HG03571 (cell line): ENCODE results near the gene ADCY6.

Experiments
- ATAC-seq: cut with Tn5 transposase; IDR thresholded peaks from one replicate; pipeline ENCODE4 v1.9.1; 2021; ENCODE audit not compliant: unreplicated experiment

ADCY6 gene

GRCh38 chr12:48788854-48789775, at the start of gene ADCY6:
ADCY6 (minus strand) TSS chr12:48789089; CDS start chr12:48783434, 5,655 bp downstream.
- ATAC-seq, result peak; percentile 50

GRCh38 chr12:48838048-48838447, 49.2 kb upstream of the ADCY6 start:
- no peak for ATAC-seq

GRCh38 chr12:48832321-48833060, 43.6 kb upstream of the ADCY6 start:
- no peak for ATAC-seq

- ATAC-seq, result no peak
Observed at GRCh38 chr12:48831257-48831656, 42.4 kb upstream of the ADCY6 start.

- ATAC-seq, result no peak
Observed at GRCh38 chr12:48828841-48829575, 40.1 kb upstream of the ADCY6 start.

GRCh38 chr12:48828293-48828692, 39.4 kb upstream of the ADCY6 start:
- no peak for ATAC-seq

- no peak for ATAC-seq
Observed at GRCh38 chr12:48827513-48828096, 38.7 kb upstream of the ADCY6 start.

- ATAC-seq, result no peak
Observed at GRCh38 chr12:48827026-48827425, 38.1 kb upstream of the ADCY6 start.

- no peak for ATAC-seq
Observed at GRCh38 chr12:48826209-48826855, 37.4 kb upstream of the ADCY6 start.

- ATAC-seq, result no peak
Observed at GRCh38 chr12:48824905-48825304, 36.0 kb upstream of the ADCY6 start.

- ATAC-seq, result no peak
Observed at GRCh38 chr12:48824112-48824511, 35.2 kb upstream of the ADCY6 start.

- no peak for ATAC-seq
Observed at GRCh38 chr12:48823281-48823680, 34.4 kb upstream of the ADCY6 start.

GRCh38 chr12:48822711-48823110, 33.8 kb upstream of the ADCY6 start:
- no peak for ATAC-seq

- no peak for ATAC-seq
Observed at GRCh38 chr12:48822139-48822538, 33.2 kb upstream of the ADCY6 start.

- ATAC-seq, result no peak
Observed at GRCh38 chr12:48819986-48820725, 31.3 kb upstream of the ADCY6 start.

GRCh38 chr12:48818831-48819590, 30.1 kb upstream of the ADCY6 start:
- ATAC-seq, result no peak

- no peak for ATAC-seq
Observed at GRCh38 chr12:48817873-48818830, 29.3 kb upstream of the ADCY6 start, which contains the start of gene CACNB3. CACNB3 (plus strand) TSS chr12:48818496; CDS start chr12:48818930, 434 bp downstream.
